Measurements from ENCODE around the gene LYL1. TPM values are rescaled to one million over a fixed set of nuclear protein-coding genes. Genes with fewer than 3 reads are reported as not detected.

Gene LYL1
- polyA plus RNA-seq, 3 donors = 3.2 to 5.5 (median 3.5) TPM

DNA sequence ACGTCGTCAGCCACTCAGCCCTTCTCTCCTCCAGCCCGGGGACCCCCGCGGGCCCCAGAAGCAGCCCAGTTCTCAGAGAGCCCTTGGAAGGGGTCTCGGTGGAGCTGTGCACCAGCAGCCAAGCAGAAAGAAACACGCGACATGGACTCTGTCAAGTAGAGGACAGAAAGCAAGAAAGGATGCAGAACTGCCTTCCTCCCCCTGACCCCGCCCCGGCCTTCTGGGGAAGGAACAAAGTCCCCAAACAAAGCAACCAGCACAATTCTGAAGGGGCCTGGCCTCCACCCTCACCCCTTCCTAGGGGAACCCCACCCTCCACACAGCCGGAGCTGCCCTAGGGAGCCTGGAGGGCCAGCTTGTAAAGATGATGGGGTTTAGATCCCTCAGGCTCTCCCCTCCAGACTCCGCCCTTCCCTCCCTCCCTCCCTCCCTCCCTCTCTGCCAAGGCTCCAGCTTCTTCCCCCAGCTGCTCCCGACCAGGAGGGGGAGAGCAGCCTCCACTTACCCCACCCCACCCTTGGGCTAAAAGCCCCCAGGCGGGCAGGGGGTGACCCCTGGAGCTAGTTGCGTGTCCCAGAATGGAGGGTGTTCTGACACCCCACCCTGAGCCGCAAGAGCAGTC, 7.8 kb downstream of the LYL1 start:
- no peak for DNase-seq (ENCODE audit: low read depth in 3 of 3, low spot score in 2 of 3)

DNA sequence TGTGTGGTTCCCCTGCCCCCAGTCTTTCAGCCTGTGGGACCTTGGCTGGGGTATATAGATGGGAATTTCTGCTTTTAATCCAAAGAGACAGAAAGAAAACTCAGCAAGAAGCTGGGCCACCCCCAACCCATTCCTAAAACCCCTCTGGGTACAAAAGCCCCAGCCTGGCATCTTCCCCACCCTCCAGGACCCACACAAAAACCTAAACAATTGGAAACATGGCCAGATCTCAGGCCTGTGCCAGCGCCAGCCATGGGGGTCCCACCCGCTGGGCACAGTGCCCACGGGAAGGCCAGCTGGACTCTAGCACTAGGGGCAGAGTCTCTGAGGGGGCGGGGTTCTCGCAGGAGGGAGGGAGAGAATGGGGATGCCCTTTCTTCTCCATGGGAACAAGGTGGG, 8.6 kb downstream of the LYL1 start:
- no peak for DNase-seq (ENCODE audit: low read depth in 3 of 3, low spot score in 2 of 3)

DNA sequence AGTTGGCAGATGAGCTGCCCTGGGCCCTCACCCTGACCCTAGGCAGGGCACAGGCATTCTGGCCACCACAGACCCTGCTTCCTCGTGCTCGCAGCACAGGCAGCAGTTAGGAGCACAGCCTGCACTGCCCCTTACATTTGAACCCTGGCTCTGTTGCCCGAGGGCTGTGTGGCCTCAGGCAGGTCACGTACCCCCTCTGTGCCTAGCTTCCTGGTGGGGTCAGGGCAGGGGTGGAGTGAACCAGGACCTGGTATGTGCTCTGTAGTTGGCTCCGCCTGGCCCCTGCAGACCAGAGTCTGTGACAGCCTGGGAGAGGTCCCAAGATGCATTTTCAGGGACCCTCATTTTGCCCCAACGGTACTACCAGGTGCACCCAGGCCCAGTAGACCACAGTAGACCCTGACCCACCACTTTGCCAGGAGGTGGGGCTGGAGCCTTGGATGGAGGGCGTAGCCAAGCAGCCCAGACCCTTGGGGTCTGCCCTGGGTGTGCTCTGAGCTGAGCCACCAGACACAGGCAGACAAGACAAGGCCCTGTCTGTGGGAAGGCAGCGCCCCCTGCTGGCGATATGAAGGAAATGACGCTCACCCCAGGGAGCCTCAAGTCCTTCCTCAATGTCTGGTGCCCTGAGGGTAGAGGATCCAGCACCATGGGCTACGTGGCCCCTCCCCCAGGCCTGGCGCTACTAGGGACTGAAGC, 9.1 kb downstream of the LYL1 start:
- DNase-seq (ENCODE audit: low read depth in 3 of 3, low spot score in 2 of 3) = peak in 1 of 3 donors; percentile 63

- no peak for DNase-seq (ENCODE audit: low read depth in 3 of 3, low spot score in 2 of 3)
Measured at GRCh38 chr19:13092606-13093235, 9.9 kb downstream of the LYL1 start.

DNA sequence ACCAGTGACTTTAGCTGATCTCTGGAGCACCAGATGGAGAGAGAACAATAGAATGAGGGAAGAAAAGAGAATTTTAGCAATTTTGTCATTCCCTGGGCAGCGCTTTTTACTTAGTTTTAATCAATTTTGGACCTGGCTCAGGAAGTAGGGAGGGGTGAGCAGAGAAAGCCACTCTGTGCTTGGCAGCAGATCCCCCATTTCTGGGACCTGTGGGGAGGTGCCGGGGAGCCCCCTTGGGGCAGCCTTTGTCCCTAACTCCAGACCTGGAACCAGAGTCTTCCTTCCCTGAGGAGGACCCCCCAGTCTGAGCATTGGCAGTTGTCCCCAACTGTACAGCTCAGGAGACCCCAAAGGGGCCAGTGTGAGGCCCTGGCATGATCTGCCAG, 10.5 kb downstream of the LYL1 start:
- DNase-seq (ENCODE audit: low read depth in 3 of 3, low spot score in 2 of 3) = no peak

- peak in 1 of 3 donors; percentile 57 for DNase-seq (ENCODE audit: low read depth in 3 of 3, low spot score in 2 of 3)
Measured at GRCh38 chr19:13091400-13092157, 11.1 kb downstream of the LYL1 start.

GRCh38 chr19:13090511-13091231, 12.0 kb downstream of the LYL1 start:
- no peak for DNase-seq (ENCODE audit: low read depth in 3 of 3, low spot score in 2 of 3)

DNA sequence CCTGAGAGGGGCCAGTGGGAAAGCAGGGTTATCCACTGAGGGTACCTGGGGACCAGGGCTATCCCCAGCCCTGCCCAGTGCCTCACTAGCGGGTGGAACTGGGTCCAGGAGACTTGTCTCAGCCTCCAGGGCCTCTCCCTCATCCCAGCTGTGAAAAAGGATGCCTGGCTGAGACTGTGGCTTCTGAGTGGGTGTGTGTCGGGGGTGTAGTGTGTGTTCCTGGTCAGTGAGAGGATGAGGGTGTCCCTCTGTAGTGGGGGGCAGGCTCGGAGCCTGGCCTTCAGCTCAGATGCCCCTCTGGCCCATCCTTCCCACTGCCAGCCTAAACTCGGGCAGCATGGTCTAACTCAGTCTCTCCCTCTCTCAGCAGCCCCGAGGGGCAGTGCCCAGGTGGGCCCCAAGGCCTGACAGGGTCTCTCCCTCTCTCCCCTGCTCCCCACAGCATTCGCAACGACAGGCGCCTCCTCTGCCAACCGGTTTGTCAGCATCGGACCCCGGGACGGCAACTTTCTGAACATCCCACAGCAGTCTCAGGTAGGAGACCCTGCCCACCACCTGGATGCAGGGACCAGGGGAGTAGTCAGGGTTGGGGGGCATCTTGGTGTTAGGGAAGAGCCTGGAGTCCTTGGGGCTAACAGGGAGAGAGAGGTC, 12.7 kb downstream of the LYL1 start:
- no peak for DNase-seq (ENCODE audit: low read depth in 3 of 3, low spot score in 2 of 3)

DNA sequence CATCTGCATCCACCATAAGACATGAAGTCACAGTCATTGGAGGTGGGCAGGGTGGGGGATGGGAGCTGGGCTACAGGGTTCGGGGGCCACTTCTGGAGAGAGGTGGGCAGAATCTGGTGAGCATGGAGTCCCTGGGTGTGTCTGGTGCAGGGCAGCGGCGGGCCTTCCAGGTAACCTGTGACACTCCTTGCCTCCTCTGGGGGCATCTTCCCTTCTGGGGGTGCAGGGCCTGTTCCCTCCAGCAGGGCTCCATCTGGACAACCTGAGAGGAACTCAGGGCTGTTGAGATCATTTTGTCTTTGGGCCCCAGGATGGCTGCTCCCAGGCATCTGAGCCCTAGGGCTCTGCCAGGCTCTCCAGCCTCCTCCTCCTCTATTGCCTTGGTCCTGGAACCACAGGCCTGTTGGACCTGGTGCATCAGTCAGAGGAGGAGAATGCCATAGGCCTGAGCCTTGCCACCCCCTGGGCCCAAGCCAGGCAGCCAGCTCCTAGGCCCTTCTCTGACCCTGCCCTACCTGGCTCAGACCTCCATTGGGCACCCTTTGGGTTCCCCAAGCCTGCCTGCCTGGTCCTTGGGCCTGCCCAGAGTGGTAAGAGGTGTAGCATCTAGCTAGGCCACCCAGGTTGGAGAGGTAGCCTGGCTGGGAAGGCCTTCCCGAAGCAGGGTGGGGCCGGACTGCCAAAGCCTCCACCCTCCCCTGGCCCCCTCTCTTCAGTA, 13.4 kb downstream of the LYL1 start:
- DNase-seq (ENCODE audit: low read depth in 3 of 3, low spot score in 2 of 3) = no peak

- DNase-seq (ENCODE audit: low read depth in 3 of 3, low spot score in 2 of 3) = no peak
Measured at GRCh38 chr19:13087795-13088537, 14.7 kb downstream of the LYL1 start.

DNA sequence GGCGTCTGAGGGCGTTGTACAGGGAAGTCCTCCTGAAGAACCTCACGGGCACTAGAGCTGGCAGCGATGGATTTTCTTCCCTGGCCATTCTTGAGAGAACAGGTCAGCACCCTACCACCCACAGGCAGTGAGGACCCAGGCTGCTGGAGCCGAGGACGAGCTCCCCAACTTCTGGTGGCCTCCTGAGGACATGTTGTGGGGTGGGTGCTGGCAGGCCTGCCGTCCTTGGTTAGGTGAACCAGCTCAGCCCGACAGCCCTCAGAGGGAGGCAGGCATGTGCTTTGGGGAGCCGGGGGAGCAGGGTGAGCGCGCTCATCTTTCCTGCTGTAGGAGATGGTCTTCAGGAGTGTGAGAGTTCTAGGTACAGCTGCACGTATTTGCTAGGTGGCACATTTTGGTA, 15.4 kb downstream of the LYL1 start:
- no peak for DNase-seq (ENCODE audit: low read depth in 3 of 3, low spot score in 2 of 3)

DNA sequence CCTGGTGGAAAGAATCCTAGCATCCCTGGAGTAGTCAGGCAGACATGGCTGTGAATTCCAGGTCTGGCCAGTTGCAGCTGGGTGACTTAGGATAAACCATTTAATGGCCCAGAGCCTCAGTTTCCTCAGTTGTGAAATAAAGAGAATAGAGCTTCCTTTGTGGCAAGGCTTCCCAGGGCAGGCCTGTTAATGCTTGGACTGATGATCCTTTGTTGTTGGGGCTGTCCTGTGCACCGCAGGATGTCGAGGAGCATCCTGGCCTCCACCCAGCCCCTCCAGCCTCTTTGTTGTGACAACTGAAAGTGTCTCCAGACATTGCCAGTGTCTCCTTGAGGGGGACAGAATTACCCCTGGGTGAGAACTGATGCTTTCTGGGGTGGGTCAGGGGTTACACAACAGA, 16.3 kb downstream of the LYL1 start:
- no peak for DNase-seq (ENCODE audit: low read depth in 3 of 3, low spot score in 2 of 3)

DNA sequence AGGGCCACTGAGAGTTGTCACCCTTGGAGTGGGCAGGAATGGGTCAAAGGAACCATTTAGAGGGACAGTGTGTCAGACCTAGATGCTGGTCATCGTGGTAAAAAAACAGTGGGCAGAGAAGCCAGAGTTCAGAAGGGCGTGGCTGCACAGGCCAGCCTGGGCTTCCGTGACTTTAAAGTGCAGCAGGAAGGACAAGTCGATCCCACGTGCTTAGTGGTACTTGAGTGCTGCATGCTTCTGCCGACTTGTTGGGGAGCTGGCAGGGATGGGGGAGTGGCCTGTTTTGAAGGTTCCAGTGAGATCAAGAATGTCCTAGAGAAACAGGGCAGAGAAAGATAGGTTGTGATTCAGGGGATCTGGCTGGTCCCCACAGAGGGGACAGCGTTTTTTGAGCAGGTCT, 17.0 kb downstream of the LYL1 start:
- no peak for DNase-seq (ENCODE audit: low read depth in 3 of 3, low spot score in 2 of 3)

DNA sequence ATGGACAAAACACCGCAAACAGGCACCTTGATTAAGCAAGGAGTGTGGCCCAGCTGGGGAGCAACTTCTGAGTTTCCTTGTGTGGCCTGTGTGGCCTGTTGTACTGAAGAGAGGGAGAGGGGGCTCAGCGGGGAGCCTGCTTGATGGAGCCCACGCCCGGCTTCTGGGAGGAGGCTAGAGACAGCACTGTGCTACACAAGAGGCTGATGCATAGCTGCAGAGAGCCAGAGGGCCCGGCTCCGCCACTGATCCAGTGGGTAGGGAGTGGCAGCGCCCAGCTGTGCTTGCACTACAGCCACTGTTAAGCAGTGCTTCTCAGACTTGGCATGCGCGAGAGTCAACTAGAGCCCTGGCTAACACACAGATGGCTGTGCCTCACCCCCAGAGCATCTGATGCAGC, 19.0 kb downstream of the LYL1 start:
- DNase-seq (ENCODE audit: low read depth in 3 of 3, low spot score in 2 of 3) = no peak

DNA sequence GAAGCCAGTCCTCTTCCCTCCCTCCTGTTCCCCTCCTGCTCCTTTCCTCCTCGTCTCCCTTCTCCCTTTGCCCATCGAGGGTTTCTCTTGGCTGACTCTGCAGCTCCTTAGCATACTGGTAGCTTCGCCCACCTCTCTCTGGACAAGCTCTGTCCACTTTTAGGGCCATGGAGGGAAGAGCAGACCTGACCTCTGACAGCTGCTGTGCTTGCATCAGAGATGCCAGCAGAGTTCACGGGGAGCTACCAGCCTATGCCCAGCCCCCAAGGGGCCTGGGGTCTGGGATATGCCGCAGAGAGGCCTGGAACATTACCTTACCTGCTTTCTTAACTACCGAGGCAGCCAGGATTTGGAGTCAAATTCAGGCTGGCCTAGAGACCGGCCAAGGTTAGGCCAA, 19.7 kb downstream of the LYL1 start:
- no peak for DNase-seq (ENCODE audit: low read depth in 3 of 3, low spot score in 2 of 3)

- DNase-seq (ENCODE audit: low read depth in 3 of 3, low spot score in 2 of 3) = no peak
Measured at GRCh38 chr19:13082192-13083007, 20.3 kb downstream of the LYL1 start.

DNA sequence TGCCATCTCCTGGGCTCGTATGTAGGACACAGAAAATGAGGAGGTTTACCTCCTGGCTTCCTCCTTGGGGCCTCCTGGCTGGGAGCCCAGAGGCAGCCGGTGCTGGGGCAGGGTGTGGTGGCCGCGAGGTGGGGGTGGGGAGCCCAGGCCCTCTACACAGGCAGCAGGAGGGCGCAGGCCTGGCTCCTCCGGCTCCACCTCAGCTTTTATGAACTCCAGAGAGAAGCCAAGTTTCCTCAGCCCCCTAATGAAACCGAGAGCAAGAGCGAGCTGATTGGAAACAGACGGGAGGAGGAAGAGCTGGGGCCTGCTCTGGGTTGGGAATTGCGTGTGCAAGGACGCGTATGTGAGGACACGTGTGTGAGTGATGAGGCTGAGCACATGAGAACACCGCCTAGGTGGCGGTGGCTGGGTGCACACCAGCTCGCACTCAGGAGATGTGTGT, 23.1 kb downstream of the LYL1 start:
- DNase-seq (ENCODE audit: low read depth in 3 of 3, low spot score in 2 of 3) = no peak

DNA sequence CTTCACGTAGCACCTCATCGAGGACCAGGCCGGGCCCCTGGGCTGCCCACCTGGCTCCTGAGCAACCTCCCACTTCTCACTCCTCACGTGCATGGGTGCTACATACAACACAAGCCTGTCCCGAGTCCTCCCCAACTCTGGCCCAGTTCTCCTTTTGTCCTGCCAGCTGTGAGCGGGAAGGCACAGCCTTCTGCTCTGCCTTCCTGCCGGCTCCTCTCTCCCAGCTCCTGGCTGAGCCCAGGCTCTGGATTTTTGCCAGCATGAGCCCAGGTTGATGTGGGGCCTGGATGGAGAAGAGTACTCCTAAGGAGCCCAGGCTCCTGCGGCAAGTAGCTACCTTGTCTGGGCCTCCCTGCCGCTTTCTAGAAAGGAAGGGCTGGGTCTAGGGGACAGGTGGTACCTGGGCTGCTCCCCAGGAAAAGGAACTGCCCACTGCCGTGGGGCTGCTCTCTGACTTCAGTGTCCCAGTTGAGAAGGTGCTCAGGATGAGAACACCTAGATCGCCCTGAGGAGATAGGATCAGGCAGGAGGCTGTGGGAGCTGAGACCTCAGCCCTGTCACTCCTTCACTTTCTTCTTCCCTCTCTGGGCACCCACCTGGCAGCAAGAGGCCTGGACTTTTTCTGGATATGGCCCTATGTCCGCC, 23.6 kb downstream of the LYL1 start:
- DNase-seq (ENCODE audit: low read depth in 3 of 3, low spot score in 2 of 3) = no peak

All from right renal cortex interstitium (tissue), 3 donors.